ENCODE measurements around the gene ENTPD6.

GRCh38 chr20:25258476-25258805 is 62.9 kb downstream of the ENTPD6 start:
- TF ChIP-seq CTCF (tag by site-specific recombination; IDR thresholded peaks at IDR 0.05) (no peak), ZBTB44 (tag by site-specific recombination; IDR thresholded peaks at IDR 0.05) (no peak), ZNF18 (tag by site-specific recombination; IDR thresholded peaks at IDR 0.05) (no peak), KLF17 (tag by site-specific recombination; IDR thresholded peaks at IDR 0.05) (no peak), ZNF311 (tag by site-specific recombination; IDR thresholded peaks at IDR 0.05; ENCODE audit: borderline replicate concordance) (no peak), ZNF133 (tag by site-specific recombination; IDR thresholded peaks at IDR 0.05) (no peak), ZBTB7A (tag by site-specific recombination; IDR thresholded peaks at IDR 0.05; ENCODE audit: low read depth) (no peak)

Measured in HEK293 (cell line).